AG09319 (cell line): ENCODE measurements around the gene QRICH1.

Experiments
- DNase-seq: peaks from one replicate; pipeline ENCODE4 v3.0.0-alpha.2; 2010; ENCODE audit warnings: low read depth; ENCODE audit errors: extremely low read depth
- CTCF ChIP-seq: IDR thresholded peaks from 2 replicates; pipeline ENCODE4 v1.5.1; 2011; ENCODE audit warnings: low read depth, mild to moderate bottlenecking, inconsistent platforms, low read length, moderate library complexity

Gene QRICH1

GRCh38 chr3:49132073-49132436, 38.2 kb upstream of the QRICH1 start:
- TF ChIP-seq CTCF: no peak
- no peak for DNase-seq

GRCh38 chr3:49131576-49131975, 37.7 kb upstream of the QRICH1 start:
- no peak for DNase-seq
- TF ChIP-seq CTCF: no peak

- TF ChIP-seq CTCF: no peak
- no peak for DNase-seq
These were observed 37.2 kb upstream of the QRICH1 start for GRCh38 chr3:49131040-49131439.

GRCh38 chr3:49124991-49125670, 31.3 kb upstream of the QRICH1 start:
- no peak for TF ChIP-seq CTCF
- DNase-seq: no peak

- no peak for TF ChIP-seq CTCF
- DNase-seq: no peak
These were observed 30.3 kb upstream of the QRICH1 start for GRCh38 chr3:49124203-49124602.

- TF ChIP-seq CTCF: no peak
- DNase-seq: no peak
These were observed 29.8 kb upstream of the QRICH1 start for GRCh38 chr3:49123687-49124086.

- DNase-seq: no peak
- no peak for TF ChIP-seq CTCF
These were observed 29.1 kb upstream of the QRICH1 start for GRCh38 chr3:49122886-49123545.
